Prostate gland (tissue), 2 donors: ENCODE results near the gene B3GNT5.

Experiments used
- POLR2A ChIP-seq: fragments of 450-650 bp; IDR thresholded peaks from one replicate; pipeline ENCODE4 v1.6.1; 2016; ENCODE audit warnings: antibody characterized with exemption, mild to moderate bottlenecking
- POLR2AphosphoS5 ChIP-seq: sonication (generic); formaldehyde crosslinking; IDR thresholded peaks from one replicate; pipeline ENCODE4 v1.6.1; 2017; ENCODE audit warnings: antibody characterized with exemption
- TF ChIP-seq, protein P1 (sequence below), 4 experiments: fragments of 200-600 bp in 2 of 4; fragments of 450-650 bp in 2 of 4; sonication (generic) in 2 of 4; IDR thresholded peaks; 1 replicate in 3 of 4; 2 replicates in 1 of 4; pipeline ENCODE4 v1.5.1; 2016 to 2019; ENCODE audit warnings: antibody characterized with exemption in 4 of 4, mild to moderate bottlenecking in 2 of 4, moderate library complexity in 2 of 4

DNA sequence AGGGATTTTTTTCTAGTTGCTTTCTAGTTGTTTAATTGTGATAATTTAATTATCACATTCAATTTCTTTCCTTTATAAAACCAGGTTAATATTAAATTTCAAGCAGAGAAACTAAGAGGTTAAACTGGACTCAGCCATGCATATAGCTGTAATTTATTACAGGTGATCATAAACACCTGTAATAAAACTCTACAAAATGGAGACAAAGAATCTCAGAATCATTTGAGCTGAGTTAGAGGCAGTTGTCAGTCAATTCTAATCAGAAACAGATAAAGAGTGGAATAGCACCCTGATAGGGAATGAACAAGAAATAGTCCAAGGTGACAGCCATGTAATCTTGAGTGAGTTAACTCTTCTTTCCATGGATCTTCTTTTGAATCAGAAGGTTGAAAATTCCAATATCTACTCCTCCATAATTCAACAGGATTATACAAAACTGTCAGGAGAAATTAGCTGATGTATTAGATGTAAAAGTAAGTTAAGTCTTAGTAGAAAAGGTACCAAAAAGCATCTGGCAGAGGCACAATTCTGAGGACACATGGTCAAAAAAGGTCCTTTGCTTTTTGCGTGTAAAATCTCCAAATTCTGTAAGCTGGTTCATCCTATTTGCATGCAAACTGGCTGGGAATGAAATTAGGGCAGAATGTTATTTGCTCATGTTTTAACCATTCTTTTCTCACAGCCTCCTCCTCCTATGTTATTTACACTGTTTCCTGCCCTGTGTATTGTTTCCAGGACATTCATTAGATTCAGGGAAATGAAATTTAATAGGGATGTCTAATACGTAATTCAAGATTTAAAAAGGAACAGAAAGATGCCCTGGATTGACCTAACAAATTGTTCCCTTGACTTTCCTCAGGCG, 39.4 kb upstream of the B3GNT5 start:
- TF ChIP-seq POLR2A (no peak), POLR2AphosphoS5 (no peak)
- TF ChIP-seq, protein P1, sequence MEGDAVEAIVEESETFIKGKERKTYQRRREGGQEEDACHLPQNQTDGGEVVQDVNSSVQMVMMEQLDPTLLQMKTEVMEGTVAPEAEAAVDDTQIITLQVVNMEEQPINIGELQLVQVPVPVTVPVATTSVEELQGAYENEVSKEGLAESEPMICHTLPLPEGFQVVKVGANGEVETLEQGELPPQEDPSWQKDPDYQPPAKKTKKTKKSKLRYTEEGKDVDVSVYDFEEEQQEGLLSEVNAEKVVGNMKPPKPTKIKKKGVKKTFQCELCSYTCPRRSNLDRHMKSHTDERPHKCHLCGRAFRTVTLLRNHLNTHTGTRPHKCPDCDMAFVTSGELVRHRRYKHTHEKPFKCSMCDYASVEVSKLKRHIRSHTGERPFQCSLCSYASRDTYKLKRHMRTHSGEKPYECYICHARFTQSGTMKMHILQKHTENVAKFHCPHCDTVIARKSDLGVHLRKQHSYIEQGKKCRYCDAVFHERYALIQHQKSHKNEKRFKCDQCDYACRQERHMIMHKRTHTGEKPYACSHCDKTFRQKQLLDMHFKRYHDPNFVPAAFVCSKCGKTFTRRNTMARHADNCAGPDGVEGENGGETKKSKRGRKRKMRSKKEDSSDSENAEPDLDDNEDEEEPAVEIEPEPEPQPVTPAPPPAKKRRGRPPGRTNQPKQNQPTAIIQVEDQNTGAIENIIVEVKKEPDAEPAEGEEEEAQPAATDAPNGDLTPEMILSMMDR (IDR thresholded peaks at IDR 0.05) = no peak
